ENCODE measurements around the gene VANGL1. TPM values are rescaled to one million over a fixed set of nuclear protein-coding genes. Genes with fewer than 3 reads are reported as not detected.
A peak's percentile ranks its signal among the peaks of the same experiment; 100 is the strongest.

VANGL1 gene
- total RNA-seq, 4 donors from 2014 or later, result 6.3 to 11.7 (median 8.1) TPM

DNA sequence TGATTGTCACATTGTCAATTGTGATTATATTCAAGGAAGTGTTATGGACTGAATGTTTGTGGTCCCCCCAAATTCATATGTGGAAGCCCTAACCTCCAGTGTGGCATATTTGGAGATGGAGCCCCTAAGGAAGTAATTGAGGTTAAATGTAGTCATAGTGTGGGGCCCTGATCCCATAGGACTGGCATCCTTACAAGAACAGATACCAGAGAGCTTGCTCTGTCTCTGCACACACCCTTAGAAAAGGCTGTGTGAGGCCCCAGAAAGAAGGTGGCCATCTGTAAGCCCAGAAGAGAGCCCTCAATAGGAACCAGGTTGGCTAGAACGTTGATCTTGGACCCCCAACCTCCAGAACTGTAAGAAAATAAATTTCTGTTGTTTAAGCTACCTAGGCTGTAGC is 28.1 kb downstream of the VANGL1 start:
- Histone ChIP-seq H3K9me3 (no peaks in the 10 kb centered on the region), H3K27me3 (no peaks in the 10 kb centered on the region), H3K4me1 (peaks cover 27 to 85% (median 81%) of the 10 kb centered on the region in 4 donors), H3K4me3 (no peak overlapping the region), H3K27ac (replicated peaks in 1 of 4) (peak overlapping the region in 3 of 4 donors; percentile 56 to 70 (median 67)), H3K36me3 (peaks cover 0 to 25% (median 14%) of the 10 kb centered on the region in 4 donors)
- WGBS, result 85% methylated on average over 1 of the region's 1 CpG
- TF ChIP-seq, protein P1, sequence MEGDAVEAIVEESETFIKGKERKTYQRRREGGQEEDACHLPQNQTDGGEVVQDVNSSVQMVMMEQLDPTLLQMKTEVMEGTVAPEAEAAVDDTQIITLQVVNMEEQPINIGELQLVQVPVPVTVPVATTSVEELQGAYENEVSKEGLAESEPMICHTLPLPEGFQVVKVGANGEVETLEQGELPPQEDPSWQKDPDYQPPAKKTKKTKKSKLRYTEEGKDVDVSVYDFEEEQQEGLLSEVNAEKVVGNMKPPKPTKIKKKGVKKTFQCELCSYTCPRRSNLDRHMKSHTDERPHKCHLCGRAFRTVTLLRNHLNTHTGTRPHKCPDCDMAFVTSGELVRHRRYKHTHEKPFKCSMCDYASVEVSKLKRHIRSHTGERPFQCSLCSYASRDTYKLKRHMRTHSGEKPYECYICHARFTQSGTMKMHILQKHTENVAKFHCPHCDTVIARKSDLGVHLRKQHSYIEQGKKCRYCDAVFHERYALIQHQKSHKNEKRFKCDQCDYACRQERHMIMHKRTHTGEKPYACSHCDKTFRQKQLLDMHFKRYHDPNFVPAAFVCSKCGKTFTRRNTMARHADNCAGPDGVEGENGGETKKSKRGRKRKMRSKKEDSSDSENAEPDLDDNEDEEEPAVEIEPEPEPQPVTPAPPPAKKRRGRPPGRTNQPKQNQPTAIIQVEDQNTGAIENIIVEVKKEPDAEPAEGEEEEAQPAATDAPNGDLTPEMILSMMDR (IDR thresholded peaks at IDR 0.05), result no peak
- TF ChIP-seq EP300 (IDR thresholded peaks at IDR 0.05), result no peak
- no peak for TF ChIP-seq POLR2AphosphoS5 (IDR thresholded peaks at IDR 0.05)
- no peak for TF ChIP-seq POLR2A (IDR thresholded peaks at IDR 0.05; ENCODE audit: low read depth)
- intact Hi-C loops (cut with DNase I), result no loop called here
- no peak for DNase-seq (ENCODE audit: extremely low spot score)

- Histone ChIP-seq H3K36me3 (peaks cover 0 to 18% (median 6%) of the 10 kb centered on the region in 4 donors), H3K4me3 (no peak overlapping the region), H3K4me1 (peaks cover 20 to 78% (median 74%) of the 10 kb centered on the region in 4 donors), H3K27me3 (no peaks in the 10 kb centered on the region), H3K9me3 (no peaks in the 10 kb centered on the region), H3K27ac (replicated peaks in 1 of 4) (peak overlapping the region; percentile 38 to 77 (median 68))
- DNase-seq (ENCODE audit: extremely low spot score), result no peak
- 52% methylated on average over 8 of the region's 14 CpGs for WGBS
- intact Hi-C loops (cut with DNase I), result no loop called here
- TF ChIP-seq POLR2AphosphoS5 (IDR thresholded peaks at IDR 0.05) (no peak), EP300 (IDR thresholded peaks at IDR 0.05) (no peak), POLR2A (IDR thresholded peaks at IDR 0.05; ENCODE audit: low read depth) (no peak)
- TF ChIP-seq, protein P1 (IDR thresholded peaks at IDR 0.05), result no peak
Measured at GRCh38 chr1:115670476-115671175, 28.9 kb downstream of the VANGL1 start.

DNA sequence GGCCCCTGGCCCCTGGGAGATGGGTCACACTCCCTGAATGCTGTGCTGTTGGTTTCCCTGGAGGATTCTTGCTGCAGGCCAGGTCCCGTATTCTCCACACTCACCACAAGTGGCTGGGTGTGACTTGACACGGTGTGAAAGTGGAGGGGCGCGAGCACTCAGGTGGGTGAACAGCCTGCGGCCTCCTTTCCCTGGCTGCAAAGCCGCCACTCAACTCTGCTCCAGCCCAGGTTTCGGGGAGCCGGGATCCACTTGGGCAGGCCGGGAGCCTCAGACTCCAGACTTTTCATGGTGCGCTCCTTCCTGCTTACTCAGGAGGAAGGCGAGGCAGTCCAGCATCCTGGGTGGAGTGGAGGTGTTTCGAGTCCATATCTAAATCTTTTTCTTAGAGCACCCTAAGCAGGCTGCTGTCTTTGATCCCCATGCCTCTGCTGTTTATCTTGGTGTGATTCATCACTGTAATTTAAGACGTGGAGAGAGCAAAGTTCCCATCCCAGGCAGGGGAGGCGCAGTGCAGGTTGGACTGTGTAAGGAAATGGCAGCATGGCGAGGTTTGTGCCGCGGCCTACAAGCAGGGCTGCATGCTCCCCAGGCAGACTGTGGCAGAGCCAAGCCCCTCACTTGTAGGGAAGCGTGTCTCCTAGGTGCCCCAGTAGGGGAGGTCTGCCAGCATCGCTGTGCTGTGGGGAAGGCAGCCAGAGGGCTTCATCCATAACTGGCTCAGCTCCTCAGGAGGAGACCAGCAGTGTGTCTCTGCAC is 29.6 kb downstream of the VANGL1 start:
- intact Hi-C loops (cut with DNase I), result no loop called here
- no peak for DNase-seq (ENCODE audit: extremely low spot score)
- H3K27ac ChIP-seq (replicated peaks in 1 of 4), result peak overlapping the region; percentile 38 to 77 (median 68)
- H3K4me1 ChIP-seq, result peaks cover 22 to 75% (median 72%) of the 10 kb centered on the region in 4 donors
- H3K36me3 ChIP-seq, result peaks cover 0 to 11% (median 4%) of the 10 kb centered on the region in 4 donors
- no peaks in the 10 kb centered on the region for H3K27me3 ChIP-seq
- WGBS, result 65% methylated on average over 9 of the region's 19 CpGs
- no peaks in the 10 kb centered on the region for H3K9me3 ChIP-seq
- H3K4me3 ChIP-seq, result no peak overlapping the region
- TF ChIP-seq EP300 (IDR thresholded peaks at IDR 0.05) (no peak), POLR2A (IDR thresholded peaks at IDR 0.05; ENCODE audit: low read depth) (no peak), POLR2AphosphoS5 (IDR thresholded peaks at IDR 0.05) (no peak)
- TF ChIP-seq, protein P1 (IDR thresholded peaks at IDR 0.05), result no peak

DNA sequence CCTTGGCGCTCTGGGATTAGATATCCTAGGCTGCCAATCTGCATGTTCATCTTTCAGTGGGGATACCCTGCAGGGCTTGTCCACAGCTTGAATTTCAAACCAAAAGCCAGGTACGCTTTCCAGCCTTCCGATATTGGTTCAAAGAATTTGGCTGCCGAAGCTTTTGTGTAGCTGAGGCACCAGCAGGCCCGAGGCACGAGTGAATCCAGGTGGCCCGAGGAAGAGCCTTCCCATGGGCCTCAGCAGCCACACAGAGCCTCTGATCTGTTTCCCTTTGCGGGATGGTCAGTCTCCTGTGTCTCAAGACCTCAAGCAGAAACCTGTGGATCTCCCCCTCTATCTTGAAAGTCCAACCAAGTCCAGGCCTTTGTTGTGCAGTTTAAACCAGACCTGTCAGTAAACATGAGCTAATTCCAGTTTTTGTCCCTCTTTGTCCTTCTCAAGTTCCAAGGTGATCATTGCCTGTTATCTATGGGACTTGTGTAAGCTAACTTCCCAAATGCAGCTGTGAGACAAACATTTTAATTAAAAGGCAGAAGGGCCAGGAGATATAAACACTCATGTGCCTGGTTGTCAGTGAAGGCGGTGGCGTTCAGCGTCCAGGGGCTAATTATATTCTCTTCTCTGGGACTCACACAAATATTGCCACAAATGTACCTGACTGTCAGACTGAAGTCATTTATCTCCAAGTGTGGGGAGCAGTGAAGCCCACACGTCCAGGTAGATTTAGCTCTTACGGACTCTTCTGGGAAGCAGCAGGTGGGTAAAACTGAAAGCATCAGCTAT is 30.6 kb downstream of the VANGL1 start:
- intact Hi-C loops (cut with DNase I), result no loop called here
- H3K4me3 ChIP-seq, result no peak overlapping the region
- no peaks in the 10 kb centered on the region for H3K27me3 ChIP-seq
- no peak for DNase-seq (ENCODE audit: extremely low spot score)
- H3K4me1 ChIP-seq, result peaks cover 27 to 75% (median 72%) of the 10 kb centered on the region in 4 donors
- TF ChIP-seq, protein P1 (IDR thresholded peaks at IDR 0.05), result no peak
- TF ChIP-seq POLR2AphosphoS5 (IDR thresholded peaks at IDR 0.05) (no peak), POLR2A (IDR thresholded peaks at IDR 0.05; ENCODE audit: low read depth) (no peak), EP300 (IDR thresholded peaks at IDR 0.05) (no peak)
- 57% methylated on average over 7 of the region's 13 CpGs for WGBS
- no peaks in the 10 kb centered on the region for H3K9me3 ChIP-seq
- peaks cover 0 to 10% (median 4%) of the 10 kb centered on the region in 4 donors for H3K36me3 ChIP-seq
- peak overlapping the region in 3 of 4 donors; percentile 67 to 77 (median 70) for H3K27ac ChIP-seq (replicated peaks in 1 of 4)

Measured in esophagus muscularis mucosa (tissue), 4 donors.